Activated T-cell treated with anti-CD3 and anti-CD28 coated beads, Interleukin-2, amount 50 U/mL, for 72 hours (primary cell): ENCODE results near the gene EPS8. TPM values are rescaled to one million over a fixed set of nuclear protein-coding genes. Genes with fewer than 3 reads are reported as not detected.

ENCODE experiments used
- ATAC-seq, 2 donors: fragments of 150-1000 bp; cut with Tn5 transposase; replicated peaks in 1 of 2; 2 replicates each; pipeline ENCODE4 v1.10.0; 2021; ENCODE audit warnings: moderate library complexity in 2 of 2, mild to moderate bottlenecking in 1 of 2
- DNase-seq, 2 donors: peaks; one replicate each; pipeline ENCODE4 v3.0.0; 2021 to 2022; ENCODE audit warnings: mixed read lengths in 1 of 2
- H3K27ac Mint-ChIP-seq: one replicate; pipeline ENCODE4 v1.8.0; 2022; ENCODE audit warnings: mild to moderate bottlenecking, moderate library complexity, mixed read lengths
- H3K27me3 Mint-ChIP-seq: one replicate; pipeline ENCODE4 v1.8.0; 2022; ENCODE audit warnings: low read depth, mixed read lengths
- H3K36me3 Mint-ChIP-seq, 2 donors: one replicate each; pipeline ENCODE4 v1.8.0; 2022; ENCODE audit warnings: mixed read lengths in 2 of 2, mild to moderate bottlenecking in 1 of 2; ENCODE audit not compliant: insufficient read depth in 2 of 2
- H3K4me1 Mint-ChIP-seq: one replicate; pipeline ENCODE4 v1.8.0; 2022; ENCODE audit warnings: low read depth, mixed read lengths
- H3K4me3 Mint-ChIP-seq, 2 donors: one replicate each; pipeline ENCODE4 v1.8.0; 2022; ENCODE audit warnings: mild to moderate bottlenecking in 2 of 2, mixed read lengths in 2 of 2, moderate library complexity in 2 of 2
- H3K9me3 Mint-ChIP-seq, 2 donors: one replicate each; pipeline ENCODE4 v1.8.0; 2022; ENCODE audit warnings: mixed read lengths in 2 of 2
- total RNA-seq, 2 donors: library from RNA; stranded (reverse); gene quantifications; one replicate each; pipeline ENCODE4 v1.2.3, GENCODE V29; 2022

EPS8 gene
- total RNA-seq, 2 donors from 2014 or later, result 2.4 to 6.3 TPM

DNA sequence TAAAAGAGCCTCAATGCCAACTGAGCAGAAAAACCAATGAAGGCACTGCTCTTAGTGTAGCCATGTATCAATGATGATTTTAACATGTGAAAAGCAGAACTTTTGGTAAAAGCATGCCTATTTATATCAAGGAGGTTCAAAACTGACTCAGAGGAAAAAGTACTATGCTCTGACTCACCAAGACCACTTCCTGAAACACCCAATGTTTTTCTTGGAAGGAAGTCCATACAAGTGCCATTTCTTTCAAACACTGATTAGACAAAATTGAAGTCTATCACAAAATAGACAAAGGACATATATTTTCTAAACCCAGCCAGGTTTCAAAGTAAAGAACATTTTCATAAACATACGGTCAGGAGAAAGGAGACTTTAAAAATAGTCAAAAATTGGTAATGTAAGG, 88.6 kb downstream of the EPS8 start:
- Mint-ChIP-seq H3K4me1 (peaks cover 36% of the 10 kb centered on the region), H3K27me3 (no peaks in the 10 kb centered on the region), H3K4me3 (peak overlapping the region; percentile 77 to 81), H3K9me3 (no peaks in the 10 kb centered on the region), H3K36me3 (no peaks in the 10 kb centered on the region), H3K27ac (peak overlapping the region; percentile 91)
- peak; percentile 72 to 82 for ATAC-seq
- no peak for DNase-seq

DNA sequence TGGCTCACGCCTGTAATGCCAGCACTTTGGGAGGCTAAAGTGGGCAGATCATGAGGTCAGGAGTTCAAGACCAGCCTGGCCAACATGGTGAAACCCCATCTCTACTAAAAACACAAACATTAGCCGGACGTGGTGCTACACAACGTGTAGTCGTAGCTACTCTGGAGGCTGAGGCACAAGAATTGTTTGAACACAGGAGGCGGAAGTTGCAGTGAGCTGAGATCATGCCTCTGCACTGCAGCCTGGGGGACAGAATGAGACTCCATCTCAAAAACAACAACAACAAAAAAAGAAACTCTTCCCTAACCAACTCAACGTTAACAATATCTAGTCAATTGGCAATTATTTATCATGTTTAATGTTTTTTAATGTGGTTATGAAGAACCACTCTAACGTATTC, 89.3 kb downstream of the EPS8 start:
- peaks cover 36% of the 10 kb centered on the region for H3K4me1 Mint-ChIP-seq
- no peak for ATAC-seq
- no peak overlapping the region for H3K27ac Mint-ChIP-seq
- H3K4me3 Mint-ChIP-seq, result peak overlapping the region; percentile 40 to 77
- no peak for DNase-seq
- H3K27me3 Mint-ChIP-seq, result no peaks in the 10 kb centered on the region
- peaks cover 0 to 1% of the 10 kb centered on the region in 2 donors for H3K9me3 Mint-ChIP-seq
- H3K36me3 Mint-ChIP-seq, result no peaks in the 10 kb centered on the region

DNA sequence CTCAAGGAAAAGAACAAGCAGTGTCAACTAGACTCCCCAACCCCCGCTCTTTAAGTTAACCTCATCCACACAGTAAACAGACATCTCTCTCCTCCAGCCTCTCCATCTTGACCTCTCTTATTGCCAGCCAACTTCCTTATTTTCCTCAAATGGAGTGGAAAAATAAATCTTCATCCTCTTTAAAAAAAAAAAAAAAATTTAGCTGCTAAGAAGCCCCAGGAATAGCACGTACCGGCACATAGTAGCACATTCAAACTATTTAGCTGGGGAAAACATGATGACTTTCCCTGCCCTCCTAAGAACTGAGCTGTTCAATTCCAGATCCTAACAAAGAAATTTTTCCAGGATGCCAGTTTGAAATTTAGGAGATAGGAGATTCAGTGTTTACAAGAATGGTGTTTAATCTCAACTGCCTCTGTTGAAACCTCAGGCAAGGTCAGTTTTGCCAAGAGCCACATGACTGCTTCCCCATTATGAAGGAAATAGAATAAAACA, 90.8 kb downstream of the EPS8 start:
- Mint-ChIP-seq H3K9me3 (peaks cover 1 to 2% of the 10 kb centered on the region in 2 donors), H3K27ac (no peak overlapping the region), H3K36me3 (no peaks in the 10 kb centered on the region), H3K4me3 (no peak overlapping the region), H3K27me3 (peaks cover 4% of the 10 kb centered on the region), H3K4me1 (peaks cover 36% of the 10 kb centered on the region)
- ATAC-seq, result no peak
- DNase-seq, result no peak

DNA sequence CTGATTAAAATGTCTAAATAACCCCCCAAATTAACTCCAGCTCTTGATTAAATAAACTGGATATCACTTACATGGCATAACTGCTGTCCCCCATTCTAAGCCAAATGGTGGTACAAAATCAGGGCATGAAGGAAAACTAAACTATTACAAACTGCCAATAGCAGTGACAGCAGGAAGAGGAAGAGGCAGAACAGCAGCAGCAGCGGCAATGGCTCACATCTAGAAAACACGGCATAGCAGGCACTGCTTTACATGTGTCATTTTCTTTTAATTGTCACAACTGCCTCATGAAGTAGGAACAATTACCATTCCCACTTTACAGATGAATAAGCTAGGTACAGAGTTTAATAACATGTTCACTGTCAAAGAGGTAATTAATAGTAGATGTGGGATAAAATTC, 92.0 kb downstream of the EPS8 start:
- H3K27me3 Mint-ChIP-seq, result peaks cover 6% of the 10 kb centered on the region
- peaks cover 1 to 3% of the 10 kb centered on the region in 2 donors for H3K9me3 Mint-ChIP-seq
- H3K4me3 Mint-ChIP-seq, result no peak overlapping the region
- H3K36me3 Mint-ChIP-seq, result no peaks in the 10 kb centered on the region
- H3K27ac Mint-ChIP-seq, result no peak overlapping the region
- H3K4me1 Mint-ChIP-seq, result peaks cover 36% of the 10 kb centered on the region
- no peak for DNase-seq
- ATAC-seq, result no peak

DNA sequence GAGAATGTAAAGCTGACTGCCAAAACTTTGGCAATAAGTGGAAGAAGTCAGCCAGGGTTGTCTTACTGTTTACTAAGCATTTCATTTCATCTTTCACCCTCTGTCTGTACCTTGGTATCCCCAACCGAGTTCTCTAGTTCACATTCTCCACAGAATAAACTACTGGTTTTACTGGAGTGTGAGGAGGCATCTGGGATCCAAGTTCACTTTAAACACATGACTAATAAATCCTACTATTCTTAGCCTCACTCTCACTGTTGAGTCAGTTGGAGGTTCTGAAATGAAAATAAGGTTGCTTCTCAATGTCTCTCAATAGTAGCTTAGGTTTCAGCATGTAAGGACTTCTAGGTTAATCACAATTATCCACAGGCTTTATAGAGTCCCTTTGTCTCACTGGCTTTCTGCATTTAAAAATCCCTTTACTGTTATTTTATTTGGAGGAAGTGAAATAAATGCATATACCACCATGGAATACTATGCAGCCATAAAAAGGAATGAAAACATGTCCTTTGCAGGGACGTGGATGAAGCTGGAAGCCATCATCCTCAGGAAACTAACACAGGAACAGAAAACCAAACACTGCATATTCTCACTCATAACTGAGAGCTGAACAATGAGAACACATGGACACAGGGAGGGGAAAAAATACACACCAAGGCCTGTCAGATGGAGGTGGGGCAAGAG, 95.8 kb downstream of the EPS8 start:
- Mint-ChIP-seq H3K27me3 (peaks cover 19% of the 10 kb centered on the region), H3K27ac (no peak overlapping the region), H3K4me3 (no peak overlapping the region), H3K9me3 (peaks cover 1 to 3% of the 10 kb centered on the region in 2 donors), H3K36me3 (no peaks in the 10 kb centered on the region), H3K4me1 (no peaks in the 10 kb centered on the region)
- DNase-seq (no peak), ATAC-seq (peak in 1 of 2 donors; percentile 23)

DNA sequence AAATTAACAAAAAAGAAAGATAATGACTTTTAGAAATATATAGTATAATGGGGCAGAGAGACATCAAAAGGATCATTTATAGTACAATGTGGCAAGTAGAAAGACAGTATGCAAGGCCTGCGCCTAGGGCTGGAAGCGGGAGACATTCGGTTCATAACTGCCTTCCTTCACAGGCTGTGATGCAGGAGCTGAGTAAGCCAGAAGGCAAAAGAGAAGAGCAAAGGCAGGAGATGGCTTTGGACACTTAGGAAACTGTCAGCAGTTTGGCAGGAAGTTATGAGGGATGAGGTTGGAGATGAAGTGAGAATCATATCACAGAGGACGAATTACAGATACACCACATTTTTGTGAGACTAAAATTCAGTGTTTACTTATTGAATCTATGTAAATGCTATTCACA, 97.8 kb downstream of the EPS8 start:
- DNase-seq (no peak), ATAC-seq (no peak)
- peaks cover 24% of the 10 kb centered on the region for H3K27me3 Mint-ChIP-seq

DNA sequence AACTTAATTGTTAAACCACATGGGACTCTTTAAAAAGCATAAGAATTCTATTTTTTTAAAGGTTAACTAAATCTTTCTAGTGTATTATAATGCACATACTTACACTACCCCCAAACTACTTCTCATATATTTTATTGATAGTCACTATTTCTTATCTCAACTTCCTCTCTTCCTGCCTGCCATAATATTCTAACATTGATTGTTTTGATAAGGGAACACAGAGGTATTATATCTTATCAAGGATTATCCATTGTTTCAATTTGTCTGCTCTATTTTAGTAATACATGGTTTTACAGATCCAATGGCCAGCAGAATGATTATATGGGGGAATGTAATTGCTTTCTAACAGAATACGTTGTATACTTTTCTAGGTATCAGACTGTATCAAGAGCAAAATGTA, 98.9 kb downstream of the EPS8 start:
- H3K36me3 Mint-ChIP-seq, result no peaks in the 10 kb centered on the region
- H3K4me1 Mint-ChIP-seq, result no peaks in the 10 kb centered on the region
- peaks cover 26% of the 10 kb centered on the region for H3K27me3 Mint-ChIP-seq
- DNase-seq, result no peak
- peak overlapping the region; percentile 65 for H3K27ac Mint-ChIP-seq
- ATAC-seq, result no peak
- H3K4me3 Mint-ChIP-seq, result no peak overlapping the region
- peaks cover 0 to 3% of the 10 kb centered on the region in 2 donors for H3K9me3 Mint-ChIP-seq

More for the DNA sequence above, 97.8 kb downstream of the EPS8 start:
- Mint-ChIP-seq H3K36me3 (no peaks in the 10 kb centered on the region), H3K9me3 (peaks cover 1 to 3% of the 10 kb centered on the region in 2 donors), H3K27ac (no peak overlapping the region), H3K4me1 (no peaks in the 10 kb centered on the region), H3K4me3 (no peak overlapping the region)

DNA sequence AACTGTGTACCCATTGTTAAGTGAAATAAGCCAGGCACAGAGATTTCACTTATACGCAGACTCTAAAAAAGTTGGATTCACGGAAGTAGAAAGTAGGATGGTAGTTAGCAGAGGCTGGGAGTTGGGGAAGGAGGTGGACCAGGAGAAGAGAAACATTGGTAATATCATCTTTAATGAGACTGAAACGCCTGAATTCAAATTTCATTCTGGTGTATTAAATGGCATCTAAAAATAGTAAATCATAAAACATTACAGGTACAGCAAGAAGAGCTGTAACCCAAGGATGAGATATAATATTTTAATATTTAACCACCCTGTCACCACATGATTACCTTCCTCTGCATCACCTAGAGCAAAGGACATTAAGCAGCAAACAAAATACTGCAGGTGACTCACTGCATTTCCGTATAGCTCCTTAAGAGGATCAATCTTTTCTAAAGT, 99.4 kb downstream of the EPS8 start:
- no peak for ATAC-seq
- H3K36me3 Mint-ChIP-seq, result no peaks in the 10 kb centered on the region
- peaks cover 31% of the 10 kb centered on the region for H3K27me3 Mint-ChIP-seq
- H3K4me3 Mint-ChIP-seq, result no peak overlapping the region
- no peak overlapping the region for H3K27ac Mint-ChIP-seq
- no peaks in the 10 kb centered on the region for H3K4me1 Mint-ChIP-seq
- no peak for DNase-seq
- H3K9me3 Mint-ChIP-seq, result peaks cover 0 to 3% of the 10 kb centered on the region in 2 donors

DNA sequence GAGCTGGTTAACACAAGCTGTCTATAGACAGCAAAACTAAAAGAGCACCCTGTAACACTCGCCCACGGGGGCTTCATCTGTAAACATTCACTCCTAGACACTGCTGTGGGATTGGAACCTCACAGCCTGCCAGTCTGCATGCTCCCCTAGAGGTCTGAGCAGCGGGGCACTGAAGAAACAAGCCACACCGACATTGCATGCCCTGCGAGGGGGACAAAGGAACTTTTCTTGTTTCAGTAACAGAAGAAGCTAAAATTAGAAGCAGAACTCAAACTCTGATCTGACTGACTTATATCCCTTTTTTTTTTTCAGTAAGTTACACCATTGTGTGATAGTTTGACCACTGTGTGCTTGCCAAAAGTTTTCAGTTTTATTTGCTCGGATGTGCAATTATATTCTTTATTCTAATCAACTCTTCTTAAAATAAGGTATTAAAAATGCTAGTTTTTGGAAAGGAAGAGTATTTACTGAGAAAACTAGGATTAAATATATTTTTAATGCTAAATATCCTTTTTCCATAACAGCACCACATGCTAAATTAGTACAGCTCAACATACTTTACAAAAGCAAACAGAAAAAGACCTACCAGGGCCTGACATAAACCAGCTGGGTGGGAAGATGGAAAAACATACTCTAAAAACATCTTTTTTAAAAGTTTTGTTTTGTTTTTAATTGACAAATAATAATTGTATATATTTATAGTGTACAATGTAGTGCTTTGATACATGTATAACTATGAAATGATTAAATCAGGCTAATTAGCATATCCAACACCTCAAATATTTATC, 100.2 kb downstream of the EPS8 start:
- ATAC-seq (no peak), DNase-seq (no peak)
- Mint-ChIP-seq H3K36me3 (no peaks in the 10 kb centered on the region), H3K4me1 (no peaks in the 10 kb centered on the region), H3K9me3 (peaks cover 0 to 3% of the 10 kb centered on the region in 2 donors), H3K4me3 (no peak overlapping the region), H3K27me3 (peaks cover 35% of the 10 kb centered on the region), H3K27ac (no peak overlapping the region)

DNA sequence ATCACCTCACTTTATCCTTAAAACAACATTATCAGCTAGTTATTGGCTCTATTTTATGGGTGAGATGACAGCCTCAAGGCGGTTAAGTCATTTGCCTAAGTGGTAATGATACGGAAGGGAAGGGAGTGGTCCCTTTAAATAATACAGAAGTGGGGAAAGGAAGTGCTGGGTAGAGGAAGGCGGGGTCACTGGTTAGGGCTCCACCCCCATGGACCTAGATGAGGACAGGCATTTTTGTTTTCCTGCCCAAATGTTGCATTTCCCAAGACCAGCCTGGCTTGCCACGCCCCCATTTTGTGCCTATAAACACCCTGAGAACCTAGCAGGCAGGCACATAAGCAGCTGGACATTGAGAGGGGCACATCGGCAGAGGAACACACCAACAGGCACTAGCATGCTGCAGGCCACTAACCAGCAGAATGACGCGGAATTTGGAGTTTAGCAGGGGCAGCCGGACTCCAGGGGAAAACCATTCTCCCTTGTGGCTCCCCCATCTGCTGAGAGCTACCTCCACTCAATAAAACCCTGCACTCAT, 100.9 kb downstream of the EPS8 start:
- Mint-ChIP-seq H3K4me3 (no peak overlapping the region), H3K27me3 (peaks cover 36% of the 10 kb centered on the region), H3K36me3 (no peaks in the 10 kb centered on the region), H3K27ac (no peak overlapping the region), H3K4me1 (no peaks in the 10 kb centered on the region), H3K9me3 (no peaks in the 10 kb centered on the region)
- no peak for DNase-seq
- no peak for ATAC-seq

DNA sequence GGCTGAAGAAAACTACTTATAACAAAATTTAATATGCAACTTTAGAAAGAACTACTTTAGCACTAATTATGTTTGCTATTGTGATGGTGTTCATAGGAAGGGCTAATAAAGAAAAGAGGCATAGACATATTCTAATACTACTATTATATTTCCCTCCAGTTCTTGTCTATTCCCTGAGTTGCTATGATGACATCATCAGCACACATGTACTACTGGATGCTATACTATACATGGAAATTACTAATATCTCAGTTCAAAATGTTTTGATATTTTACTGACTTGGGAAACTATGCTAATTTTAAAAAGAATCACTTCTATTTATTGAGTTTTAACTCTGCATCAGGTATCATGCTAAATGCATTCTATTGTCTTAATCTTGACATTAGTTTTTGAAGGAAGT, 101.6 kb downstream of the EPS8 start:
- Mint-ChIP-seq H3K4me1 (no peaks in the 10 kb centered on the region), H3K27me3 (peaks cover 38% of the 10 kb centered on the region), H3K9me3 (no peaks in the 10 kb centered on the region), H3K27ac (no peak overlapping the region), H3K36me3 (no peaks in the 10 kb centered on the region), H3K4me3 (no peak overlapping the region)
- ATAC-seq, result no peak
- DNase-seq, result no peak

DNA sequence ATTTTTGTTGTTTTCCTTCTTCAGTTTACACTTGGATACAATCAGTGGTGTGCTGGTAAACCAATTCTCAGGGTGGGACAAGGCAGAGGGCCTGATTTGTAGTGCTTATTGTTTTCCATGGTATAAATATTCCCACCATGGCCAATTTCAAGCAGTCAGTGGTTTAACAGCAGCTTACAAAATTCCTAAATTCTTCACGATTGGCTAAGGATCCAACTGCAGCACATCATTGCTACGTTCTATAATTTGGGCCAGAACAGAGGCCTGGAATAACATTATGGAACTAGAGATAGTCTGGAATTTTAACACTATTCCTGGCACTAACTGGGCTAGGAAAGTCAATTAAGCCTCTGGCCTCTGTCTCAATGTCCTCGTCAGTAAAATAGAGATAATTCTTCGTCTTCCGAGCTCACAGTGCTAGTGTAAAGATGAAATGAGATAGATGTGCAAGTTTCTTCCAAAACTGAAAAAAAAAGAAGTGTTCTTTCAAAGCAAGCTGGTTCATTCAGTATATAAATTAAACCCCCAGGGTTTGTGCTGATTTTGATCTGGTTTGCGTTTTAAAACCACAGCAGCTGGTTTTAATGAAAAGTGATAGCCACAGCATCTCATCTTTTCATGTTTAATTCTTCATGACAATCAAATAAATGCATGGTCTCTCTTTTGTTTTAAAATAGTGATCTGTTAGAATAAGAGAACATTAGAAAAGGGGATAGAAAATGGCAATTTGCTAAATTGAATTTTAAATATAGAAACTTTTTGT, 104.1 kb downstream of the EPS8 start:
- H3K36me3 Mint-ChIP-seq, result no peaks in the 10 kb centered on the region
- H3K9me3 Mint-ChIP-seq, result no peaks in the 10 kb centered on the region
- H3K4me1 Mint-ChIP-seq, result no peaks in the 10 kb centered on the region
- peaks cover 24% of the 10 kb centered on the region for H3K27me3 Mint-ChIP-seq
- no peak for ATAC-seq
- no peak overlapping the region for H3K4me3 Mint-ChIP-seq
- DNase-seq, result no peak
- H3K27ac Mint-ChIP-seq, result no peak overlapping the region

DNA sequence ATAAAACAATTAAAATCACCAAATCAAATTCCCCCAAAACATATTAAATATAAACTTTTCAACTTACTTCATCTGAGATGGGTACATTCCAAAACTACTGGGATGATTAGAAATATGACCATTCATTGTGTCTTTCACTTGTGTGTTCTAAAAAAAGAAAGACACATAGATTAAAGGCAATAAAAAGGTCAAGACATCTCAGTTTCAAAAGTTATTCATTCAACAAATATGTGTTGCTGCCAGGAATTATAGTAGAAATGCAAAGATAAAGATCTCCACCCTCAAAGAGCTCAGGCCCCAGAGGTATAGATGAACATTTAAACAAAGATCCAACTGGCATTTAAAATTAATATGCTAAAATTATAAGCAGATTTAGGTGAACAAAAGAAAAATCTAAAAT, 106.4 kb downstream of the EPS8 start:
- Mint-ChIP-seq H3K9me3 (no peaks in the 10 kb centered on the region), H3K27ac (no peak overlapping the region), H3K4me3 (no peak overlapping the region), H3K36me3 (no peaks in the 10 kb centered on the region), H3K4me1 (no peaks in the 10 kb centered on the region), H3K27me3 (peaks cover 20% of the 10 kb centered on the region)
- DNase-seq (no peak), ATAC-seq (no peak)
